HEK293T (cell line): ENCODE measurements around the gene CLPX.

Source experiments
- CTCF ChIA-PET: fragments of 350-600 bp; formaldehyde crosslinking; extraction: SDS; loops from one replicate; lab custom pipeline; 2021; ENCODE audit warnings: antibody characterized with exemption, inconsistent platforms; lab: Yijun Ruan, JAX
- POLR2A ChIA-PET: fragments of 350-600 bp; formaldehyde crosslinking; extraction: SDS; loops from one replicate; lab custom pipeline; 2020; ENCODE audit warnings: antibody characterized with exemption, inconsistent platforms; lab: Yijun Ruan, JAX
- DNase-seq: peaks from one replicate; pipeline ENCODE4 v3.0.0; 2012; ENCODE audit warnings: mixed read lengths; ENCODE audit errors: extremely low spot score
- ARNT ChIP-seq: fragments of 450-650 bp; IDR thresholded peaks from 2 replicates; pipeline ENCODE4 v1.6.1; 2017; ENCODE audit warnings: mild to moderate bottlenecking
- BHLHE40 ChIP-seq: fragments of 450-650 bp; IDR thresholded peaks from 2 replicates; pipeline ENCODE4 v1.6.1; 2016; ENCODE audit warnings: mild to moderate bottlenecking, moderate library complexity, borderline replicate concordance
- CTBP1 ChIP-seq: fragments of 450-650 bp; IDR thresholded peaks from 2 replicates; pipeline ENCODE4 v1.6.1; 2016; ENCODE audit warnings: borderline replicate concordance
- ELF4 ChIP-seq: fragments of 450-650 bp; IDR thresholded peaks from 2 replicates; pipeline ENCODE4 v1.6.1; 2017; ENCODE audit warnings: antibody characterized with exemption
- FOXA1 ChIP-seq: fragments of 450-650 bp; IDR thresholded peaks from 2 replicates; pipeline ENCODE4 v1.6.1; 2016; ENCODE audit warnings: mild to moderate bottlenecking
- FOXK2 ChIP-seq: fragments of 450-650 bp; IDR thresholded peaks from 2 replicates; pipeline ENCODE4 v1.6.1; 2016; ENCODE audit warnings: mild to moderate bottlenecking
- FOXM1 ChIP-seq: fragments of 450-650 bp; IDR thresholded peaks from 2 replicates; pipeline ENCODE4 v1.6.1; 2017; ENCODE audit warnings: mild to moderate bottlenecking, borderline replicate concordance
- HDGF ChIP-seq: fragments of 450-650 bp; IDR thresholded peaks from 2 replicates; pipeline ENCODE4 v1.6.1; 2017; ENCODE audit warnings: antibody characterized with exemption, borderline replicate concordance
- L3MBTL2 ChIP-seq: fragments of 450-650 bp; conservative IDR thresholded peaks from 2 replicates; pipeline ENCODE4 v1.6.1; 2016; ENCODE audit warnings: mild to moderate bottlenecking
- LEF1 ChIP-seq: fragments of 450-650 bp; IDR thresholded peaks from 2 replicates; pipeline ENCODE4 v1.6.1; 2017; ENCODE audit warnings: mild to moderate bottlenecking, borderline replicate concordance
- NFRKB ChIP-seq: fragments of 450-650 bp; IDR thresholded peaks from 2 replicates; pipeline ENCODE4 v1.6.1; 2016; ENCODE audit warnings: mild to moderate bottlenecking, moderate library complexity
- SP1 ChIP-seq: fragments of 450-650 bp; IDR thresholded peaks from 2 replicates; pipeline ENCODE4 v1.6.1; 2017
- SUZ12 ChIP-seq: fragments of 450-650 bp; IDR thresholded peaks from 2 replicates; pipeline ENCODE4 v1.6.1; 2016; ENCODE audit warnings: mild to moderate bottlenecking
- TARDBP ChIP-seq: fragments of 450-650 bp; IDR thresholded peaks from 2 replicates; pipeline ENCODE4 v1.6.1; 2016
- ZNF384 ChIP-seq: fragments of 450-650 bp; IDR thresholded peaks from 2 replicates; pipeline ENCODE4 v1.6.1; 2016
- TF ChIP-seq, protein P1 (sequence below): fragments of 450-650 bp; IDR thresholded peaks from 2 replicates; pipeline ENCODE4 v1.6.1; 2016

The CLPX gene

DNA sequence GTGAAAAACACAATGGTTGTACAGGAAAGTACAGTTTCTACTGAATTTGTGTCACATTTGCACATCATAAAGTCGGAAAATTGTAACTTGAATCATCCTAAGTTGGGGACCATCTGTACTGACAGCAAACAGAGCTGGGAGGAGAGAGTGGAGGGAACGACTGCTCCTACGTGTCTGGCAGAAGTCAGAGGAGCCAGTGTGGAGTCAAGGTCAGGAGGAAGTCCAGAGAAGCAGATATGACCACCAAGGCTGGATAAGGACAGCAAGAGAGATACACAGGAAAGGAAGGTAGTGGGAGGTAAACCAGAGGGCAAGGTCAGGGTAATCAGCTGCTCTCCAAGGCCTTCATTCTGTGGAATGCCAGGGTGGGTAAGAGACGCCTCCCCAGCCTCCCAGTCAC, 28.9 kb upstream of the CLPX start:
- DNase-seq: no peak
- CTCF ChIA-PET: no interaction called here
- TF ChIP-seq ARNT (no peak), FOXK2 (no peak), TARDBP (no peak), CTBP1 (no peak), SP1 (no peak), L3MBTL2 (no peak), ELF4 (no peak), SUZ12 (no peak)
- POLR2A ChIA-PET: no interaction called here

DNA sequence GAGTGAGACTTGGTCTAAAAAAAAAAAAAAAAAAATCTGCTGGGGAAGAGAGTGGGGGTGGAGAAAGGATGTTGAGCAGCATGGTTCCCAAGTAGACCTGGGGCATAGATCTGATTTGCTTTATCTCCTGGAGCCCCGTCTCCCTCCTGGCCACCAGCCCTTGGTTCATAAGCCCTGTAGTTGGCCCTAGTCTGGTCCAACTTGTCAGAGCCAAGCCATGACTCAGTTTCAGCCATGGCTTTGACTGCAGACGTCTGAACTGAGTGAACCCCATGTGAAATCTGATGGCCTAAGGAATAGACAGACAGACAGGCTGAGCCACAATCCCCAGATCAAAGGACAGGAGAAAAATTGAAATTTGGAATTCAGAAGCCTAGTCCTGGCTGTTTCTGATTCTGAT, 28.1 kb upstream of the CLPX start:
- DNase-seq: no peak
- TF ChIP-seq, protein P1, sequence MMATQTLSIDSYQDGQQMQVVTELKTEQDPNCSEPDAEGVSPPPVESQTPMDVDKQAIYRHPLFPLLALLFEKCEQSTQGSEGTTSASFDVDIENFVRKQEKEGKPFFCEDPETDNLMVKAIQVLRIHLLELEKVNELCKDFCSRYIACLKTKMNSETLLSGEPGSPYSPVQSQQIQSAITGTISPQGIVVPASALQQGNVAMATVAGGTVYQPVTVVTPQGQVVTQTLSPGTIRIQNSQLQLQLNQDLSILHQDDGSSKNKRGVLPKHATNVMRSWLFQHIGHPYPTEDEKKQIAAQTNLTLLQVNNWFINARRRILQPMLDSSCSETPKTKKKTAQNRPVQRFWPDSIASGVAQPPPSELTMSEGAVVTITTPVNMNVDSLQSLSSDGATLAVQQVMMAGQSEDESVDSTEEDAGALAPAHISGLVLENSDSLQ: no peak
- ChIA-PET CTCF (no interaction called here), POLR2A (no interaction called here)

DNA sequence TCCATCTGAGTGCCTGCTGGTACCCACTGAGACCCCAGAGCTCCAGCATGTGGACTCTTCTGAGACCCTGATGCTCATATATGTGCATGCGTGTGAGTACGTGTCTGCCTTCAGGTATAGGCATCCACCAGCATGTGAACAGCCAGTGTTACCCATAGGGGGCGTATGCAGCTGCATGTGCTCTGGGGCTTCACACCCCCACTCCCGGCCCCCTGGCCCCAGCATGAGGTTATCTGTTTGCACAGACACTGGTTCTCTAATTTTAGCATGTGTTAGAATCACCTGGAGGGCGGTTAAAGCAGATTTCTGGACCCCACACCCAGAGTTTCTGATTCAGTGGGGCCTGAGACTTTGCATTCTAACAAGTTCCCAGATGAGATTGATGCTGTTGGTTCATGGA, 27.0 kb upstream of the CLPX start:
- ChIA-PET CTCF (interaction anchor here (0.7 to 1.6 kb wide), 3 partner anchors 9 to 1913 kb away, joined by 3 to 8 read pairs (median 4); no protein-coding TSS in a partner anchor), POLR2A (interaction anchor here (1.3 kb wide), 2 partner anchors 27 to 92 kb away, joined by 3 to 4 read pairs; partner anchors contain the start of genes CLPX and RNU5B-1)
- TF ChIP-seq FOXM1 (no peak), HDGF (no peak), L3MBTL2 (peak; percentile 68), CTBP1 (no peak)
- DNase-seq: peak; percentile 56

DNA sequence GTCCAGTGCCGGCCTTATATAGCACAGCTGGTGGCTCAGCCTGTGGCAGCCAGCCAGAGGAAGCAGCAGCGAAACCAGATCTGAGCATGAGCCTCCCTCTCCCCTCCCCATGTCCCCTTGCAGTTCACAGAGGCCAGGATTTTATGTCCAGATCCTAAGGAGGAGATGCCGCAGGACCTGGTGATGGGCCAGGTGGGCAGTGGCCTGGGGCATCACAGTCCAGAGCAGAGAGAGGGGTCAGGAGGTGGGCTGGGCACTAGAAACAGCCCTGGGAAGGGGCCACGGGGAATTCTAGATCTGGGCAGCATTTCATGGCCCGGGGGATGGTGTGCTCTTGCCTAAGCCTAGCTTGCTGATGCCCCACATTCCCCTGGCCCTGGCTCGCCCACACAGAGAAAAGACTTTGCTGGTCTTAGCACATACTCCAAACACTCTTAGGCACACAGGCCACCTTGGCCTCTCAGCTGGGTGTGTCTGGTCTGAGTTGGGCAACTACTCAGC, 26.4 kb upstream of the CLPX start:
- TF ChIP-seq, protein P1: no peak
- TF ChIP-seq CTBP1: no peak
- no peak for TF ChIP-seq SP1
- no peak for TF ChIP-seq FOXK2
- TF ChIP-seq ZNF384: no peak
- no peak for TF ChIP-seq ARNT
- no peak for TF ChIP-seq ELF4
- TF ChIP-seq NFRKB: no peak
- TF ChIP-seq TARDBP: no peak
- no peak for TF ChIP-seq FOXM1
- TF ChIP-seq HDGF: no peak
- TF ChIP-seq BHLHE40: no peak
- TF ChIP-seq LEF1: no peak
- TF ChIP-seq FOXA1: no peak
- TF ChIP-seq SUZ12: no peak
- no peak for TF ChIP-seq L3MBTL2
- DNase-seq: no peak
- CTCF ChIA-PET: interaction anchor here (0.7 to 1.6 kb wide), 3 partner anchors 9 to 1914 kb away, joined by 3 to 8 read pairs (median 4); no protein-coding TSS in a partner anchor
- POLR2A ChIA-PET: interaction anchor here (1.1 to 1.3 kb wide), 3 partner anchors 26 to 93 kb away, joined by 3 to 4 read pairs (median 3); partner anchors contain the start of genes CLPX and RNU5B-1

DNA sequence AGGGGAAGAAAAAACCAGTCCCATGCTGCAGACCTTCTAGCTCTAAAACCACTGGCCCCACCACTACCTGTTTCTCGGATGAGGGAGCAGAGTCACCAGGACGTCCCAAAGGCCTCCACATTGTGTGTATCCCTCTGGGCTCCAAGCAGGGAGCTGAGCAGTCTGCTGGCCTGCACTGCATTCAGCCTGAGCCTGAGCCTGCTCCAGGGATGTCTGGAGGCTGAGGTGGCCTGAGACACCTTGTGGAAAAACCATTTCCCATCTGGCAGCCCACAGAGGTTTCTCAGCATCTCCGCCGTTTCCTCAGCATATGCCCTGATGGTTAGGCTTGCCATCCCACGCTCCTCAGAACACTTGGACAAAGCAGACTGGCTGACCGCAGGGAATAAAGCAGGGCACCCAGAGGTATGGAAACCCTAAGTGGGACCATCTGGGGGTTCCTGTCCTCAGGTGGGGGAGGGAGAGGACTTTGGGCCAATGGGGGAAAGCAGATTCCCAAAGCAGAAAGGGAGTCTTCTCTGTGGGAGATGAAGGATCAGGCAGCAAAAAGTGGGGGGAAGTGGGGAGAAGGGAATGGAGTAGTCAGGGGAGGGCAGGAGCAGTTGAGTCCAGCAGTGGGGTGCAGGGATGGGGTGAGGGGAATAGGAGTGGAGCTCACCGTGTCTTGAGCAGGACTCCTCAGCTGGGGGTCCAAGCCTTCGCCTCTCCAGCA, 25.8 kb upstream of the CLPX start, which contains the start of gene CILP:
Gene CILP, minus strand, starts transcription at position 704 of the 712 bp plus-strand sequence. CDS start 1,718 bp downstream, outside the sequence.
- no peak for DNase-seq
- POLR2A ChIA-PET: interaction anchor here (1.1 to 2.7 kb wide), 2 partner anchors 26 to 94 kb away, joined by 3 to 8 read pairs; partner anchors contain the start of genes CLPX and RNU5B-1
- TF ChIP-seq ARNT: no peak
- CTCF ChIA-PET: interaction anchor here (1.6 kb wide), 1 partner anchor 35 kb away, joined by 8 read pairs; no protein-coding TSS in a partner anchor

DNA sequence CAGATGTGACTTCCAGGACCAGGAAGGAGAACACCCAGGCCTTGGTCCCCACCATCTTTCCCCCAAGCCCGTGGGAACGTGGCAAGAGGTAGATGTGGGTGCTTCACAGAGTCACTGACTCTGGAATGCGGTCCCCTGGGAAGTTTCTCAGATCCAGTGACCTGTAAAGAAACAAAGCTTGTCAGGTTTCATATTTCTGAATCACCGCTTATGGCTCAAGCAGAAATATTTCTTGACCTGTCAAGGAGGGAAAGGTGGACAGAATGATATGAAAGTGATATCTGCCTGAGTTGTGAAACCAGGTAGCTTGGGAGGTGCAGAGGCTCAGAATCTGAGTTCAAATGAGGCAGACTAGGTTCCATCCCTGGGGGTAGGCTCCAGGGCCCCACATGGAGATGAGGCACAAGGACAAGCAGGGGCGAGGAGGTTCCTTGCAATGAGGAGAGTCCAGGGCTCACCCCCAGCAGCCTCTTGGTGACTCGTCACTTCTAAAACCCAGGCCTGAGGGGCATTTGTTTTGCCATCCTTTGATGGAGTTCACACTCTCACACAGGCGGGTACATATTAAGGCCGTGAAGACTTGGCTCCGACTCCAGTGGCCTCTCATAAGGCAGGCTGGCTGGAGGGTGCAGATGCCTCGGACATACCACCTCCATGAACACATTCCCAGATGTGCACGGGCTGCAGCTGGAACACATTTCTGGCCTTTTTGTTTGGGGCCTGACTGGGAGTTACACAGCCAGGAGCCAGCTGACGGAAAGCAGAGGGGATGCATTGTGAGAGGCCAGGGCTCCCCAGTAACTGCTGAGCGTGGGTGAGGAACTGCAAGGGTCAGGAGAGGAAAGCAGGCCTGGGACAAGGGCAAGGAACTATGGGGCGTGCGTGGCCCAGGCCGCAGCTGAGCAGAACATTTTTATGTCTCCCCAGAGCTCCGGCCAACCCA, 24.8 kb upstream of the CLPX start:
- CTCF ChIA-PET: no interaction called here
- TF ChIP-seq FOXM1 (no peak), NFRKB (no peak), BHLHE40 (no peak), SUZ12 (no peak), CTBP1 (no peak), FOXK2 (no peak), TARDBP (no peak), L3MBTL2 (no peak), LEF1 (no peak), HDGF (no peak), ZNF384 (no peak), ELF4 (no peak), ARNT (no peak), SP1 (no peak)
- TF ChIP-seq, protein P1: no peak
- POLR2A ChIA-PET: interaction anchor here (2.7 kb wide), 1 partner anchor 25 kb away, joined by 8 read pairs; the partner anchor contains the start of gene CLPX
- no peak for DNase-seq
